Neural cell (in vitro differentiated cells): Measurements from ENCODE around the gene SPTBN1. TPM values are rescaled to one million over a fixed set of nuclear protein-coding genes. Genes with fewer than 3 reads are reported as not detected.

Experiments
- H2AFZ ChIP-seq: fragments of 200-600, 300-800 bp; sonication (generic), shearing (Covaris generic); 2 replicates; pipeline ENCODE4 v1.6.0; 2014; ENCODE audit warnings: low read depth, mild to moderate bottlenecking, antibody characterized with exemption, low read length, moderate library complexity
- H3F3A ChIP-seq: fragments of 200-600 bp; shearing (Covaris generic); 2 replicates; pipeline ENCODE4 v1.6.1; 2016; ENCODE audit warnings: mild to moderate bottlenecking, moderate library complexity, mixed read lengths, antibody characterized with exemption, low read length; ENCODE audit not compliant: insufficient read depth, poor library complexity, severe bottlenecking
- H3K27ac ChIP-seq: fragments of 200-600, 300-800 bp; sonication (generic), shearing (Covaris generic); 2 replicates; pipeline ENCODE4 v1.5.1; 2014; ENCODE audit warnings: mild to moderate bottlenecking, low read length, moderate library complexity
- H3K27me3 ChIP-seq: fragments of 300-800, 200-600 bp; sonication (generic), shearing (Covaris generic); 2 replicates; pipeline ENCODE4 v1.6.0; 2014; ENCODE audit warnings: mild to moderate bottlenecking, low read depth, low read length, moderate library complexity; ENCODE audit not compliant: insufficient read depth
- H3K36me3 ChIP-seq: fragments of 300-800, 200-600 bp; sonication (generic), shearing (Covaris generic); 2 replicates; pipeline ENCODE4 v1.5.1; 2014; ENCODE audit warnings: mild to moderate bottlenecking, antibody characterized with exemption, low read length, moderate library complexity; ENCODE audit not compliant: insufficient read depth
- H3K4me2 ChIP-seq: fragments of 300-800, 200-600 bp; sonication (generic), shearing (Covaris generic); 2 replicates; pipeline ENCODE4 v1.6.0; 2014; ENCODE audit warnings: mild to moderate bottlenecking, low read length
- H3K4me3 ChIP-seq: fragments of 300-800, 200-600 bp; sonication (generic), shearing (Covaris generic); 2 replicates; pipeline ENCODE4 v1.5.1; 2014; ENCODE audit warnings: mild to moderate bottlenecking, low read length, moderate library complexity
- H3K79me2 ChIP-seq: fragments of 200-600 bp; shearing (Covaris generic); replicated peaks from 2 replicates; pipeline ENCODE4 v1.6.0; 2014; ENCODE audit warnings: mild to moderate bottlenecking, low read length, moderate library complexity; ENCODE audit not compliant: insufficient read depth
- H3K9ac ChIP-seq: fragments of 300-800, 200-600 bp; sonication (generic), shearing (Covaris generic); 2 replicates; pipeline ENCODE4 v1.6.1; 2016; ENCODE audit warnings: mild to moderate bottlenecking, low read length, mixed read lengths
- H3K9me2 ChIP-seq: fragments of 200-600 bp; shearing (Covaris generic); 2 replicates; pipeline ENCODE4 v1.6.1; 2016; ENCODE audit warnings: mild to moderate bottlenecking, low read length, mixed read lengths; ENCODE audit not compliant: insufficient read depth
- H3K9me3 ChIP-seq: fragments of 200-600, 300-800 bp; sonication (generic), shearing (Covaris generic); 2 replicates; pipeline ENCODE4 v1.6.1; 2016; ENCODE audit warnings: mild to moderate bottlenecking, mixed run types, low read length, moderate library complexity, mixed read lengths
- H4K20me1 ChIP-seq: fragments of 200-600 bp; shearing (Covaris generic); 2 replicates; pipeline ENCODE4 v1.6.1; 2016; ENCODE audit warnings: mild to moderate bottlenecking, mixed run types; ENCODE audit not compliant: insufficient read depth
- CTCF ChIP-seq: fragments of 450-650 bp; IDR thresholded peaks from 2 replicates; pipeline ENCODE4 v1.5.1; 2014; ENCODE audit warnings: antibody characterized with exemption, mild to moderate bottlenecking, moderate library complexity; ENCODE audit not compliant: poor library complexity, severe bottlenecking
- EP300 ChIP-seq: fragments of 450-650 bp; conservative IDR thresholded peaks from 2 replicates; pipeline ENCODE4 v1.6.1; 2014; ENCODE audit warnings: antibody characterized with exemption, mild to moderate bottlenecking, moderate library complexity; ENCODE audit not compliant: poor library complexity, severe bottlenecking
- EZH2 ChIP-seq: fragments of 200-600, 300-800 bp; shearing (Covaris generic), sonication (generic); IDR thresholded peaks from 2 replicates; pipeline ENCODE4 v1.6.1; 2014; ENCODE audit warnings: antibody characterized with exemption, low read length, borderline replicate concordance, mild to moderate bottlenecking; ENCODE audit not compliant: insufficient read depth, poor library complexity, severe bottlenecking
- MXI1 ChIP-seq: fragments of 450-650 bp; conservative IDR thresholded peaks from 2 replicates; pipeline ENCODE4 v1.6.1; 2014; ENCODE audit warnings: antibody characterized with exemption, mild to moderate bottlenecking; ENCODE audit not compliant: poor library complexity, severe bottlenecking
- POLR2AphosphoS5 ChIP-seq: IDR thresholded peaks from 2 replicates; pipeline ENCODE4 v1.6.1; 2012
- RAD21 ChIP-seq: fragments of 450-650 bp; conservative IDR thresholded peaks from 2 replicates; pipeline ENCODE4 v1.6.1; 2014; ENCODE audit warnings: antibody characterized with exemption, mild to moderate bottlenecking, moderate library complexity
- REST ChIP-seq: IDR thresholded peaks from 2 replicates; pipeline ENCODE4 v1.6.1; 2012; ENCODE audit warnings: borderline replicate concordance
- SMC3 ChIP-seq: fragments of 450-650 bp; conservative IDR thresholded peaks from 2 replicates; pipeline ENCODE4 v1.6.1; 2014; ENCODE audit warnings: antibody characterized with exemption, mild to moderate bottlenecking, moderate library complexity; ENCODE audit not compliant: poor library complexity
- TAF1 ChIP-seq: IDR thresholded peaks from 2 replicates; pipeline ENCODE4 v1.6.1; 2012; ENCODE audit warnings: low read depth
- polyA plus RNA-seq: library from polyadenylated mRNA; depleted of rRNA; stranded (reverse); fragments of >200 nt; gene quantifications from 2 replicates; pipeline ENCODE4 v1.2.3, GENCODE V29; 2014

Gene SPTBN1
- polyA plus RNA-seq, 1 donor from 2014 or later = 92.1 TPM

GRCh38 chr2:54709336-54709809 lies 253.2 kb downstream of the SPTBN1 start:
- no peak overlapping the region for H3K9ac ChIP-seq
- H3K9me3 ChIP-seq = no peaks in the 10 kb centered on the region
- no peaks in the 10 kb centered on the region for H3K79me2 ChIP-seq
- no peaks in the 10 kb centered on the region for H3K36me3 ChIP-seq
- TF ChIP-seq SMC3 = no peak
- no peak for TF ChIP-seq MXI1
- no peak for TF ChIP-seq REST
- H3K27ac ChIP-seq = no peak overlapping the region
- H4K20me1 ChIP-seq = no peaks in the 10 kb centered on the region
- no peak overlapping the region for H2AFZ ChIP-seq
- no peaks in the 10 kb centered on the region for H3K9me2 ChIP-seq
- no peak overlapping the region for H3K4me3 ChIP-seq
- H3F3A ChIP-seq = no peaks in the 10 kb centered on the region
- peaks cover 9% of the 10 kb centered on the region for H3K27me3 ChIP-seq
- H3K4me2 ChIP-seq = no peak overlapping the region

GRCh38 chr2:54710216-54710615 lies 254.1 kb downstream of the SPTBN1 start:
- no peaks in the 10 kb centered on the region for H3K9me2 ChIP-seq
- no peak overlapping the region for H3K9ac ChIP-seq
- no peaks in the 10 kb centered on the region for H3F3A ChIP-seq
- H3K36me3 ChIP-seq = no peaks in the 10 kb centered on the region
- no peaks in the 10 kb centered on the region for H3K79me2 ChIP-seq
- H4K20me1 ChIP-seq = no peaks in the 10 kb centered on the region
- no peak overlapping the region for H3K4me3 ChIP-seq
- no peaks in the 10 kb centered on the region for H3K9me3 ChIP-seq
- TF ChIP-seq POLR2AphosphoS5 (no peak), RAD21 (no peak), MXI1 (no peak), TAF1 (no peak), EZH2 (no peak)
- no peak overlapping the region for H3K27ac ChIP-seq
- no peak overlapping the region for H3K4me2 ChIP-seq
- H2AFZ ChIP-seq = no peak overlapping the region
- peaks cover 9% of the 10 kb centered on the region for H3K27me3 ChIP-seq

- Histone ChIP-seq H3K9ac (no peak overlapping the region), H3K4me2 (no peak overlapping the region), H3K27ac (no peak overlapping the region), H3K9me2 (no peaks in the 10 kb centered on the region), H3K27me3 (peaks cover 9% of the 10 kb centered on the region), H3K79me2 (no peaks in the 10 kb centered on the region), H4K20me1 (no peaks in the 10 kb centered on the region), H3K36me3 (no peaks in the 10 kb centered on the region), H3F3A (no peaks in the 10 kb centered on the region), H3K4me3 (no peak overlapping the region), H2AFZ (no peak overlapping the region), H3K9me3 (no peaks in the 10 kb centered on the region)
- TF ChIP-seq SMC3 (no peak), RAD21 (no peak), REST (no peak), CTCF (no peak), MXI1 (no peak), EZH2 (no peak), TAF1 (no peak), POLR2AphosphoS5 (no peak), EP300 (no peak)
Measured at GRCh38 chr2:54712516-54712915, 256.4 kb downstream of the SPTBN1 start.
